Tongue (tissue), 2 donors: Measurements from ENCODE around the gene PDCL2. TPM values are rescaled to one million over a fixed set of nuclear protein-coding genes. Genes with fewer than 3 reads are reported as not detected.
A peak's percentile ranks its signal among the peaks of the same experiment; 100 is the strongest.
"Not testable (repeated sequence)": the region's sequence is repeated elsewhere in the genome, so short reads cannot be mapped to it uniquely, and the experiment has no call there.

Experiments used
- DNase-seq: peaks from one replicate; pipeline ENCODE4 v3.0.0-alpha.2; 2015
- total RNA-seq: library from RNA; depleted of rRNA; stranded (reverse); fragments of >200 nt; gene quantifications from one replicate; pipeline ENCODE4 v1.2.3, GENCODE V29; 2014

Gene PDCL2
- total RNA-seq, result not detected

- no peak for DNase-seq
These were observed at the start of gene PDCL2 for GRCh38 chr4:55592014-55592413. Gene PDCL2 (minus strand): TSS chr4:55592245. CDS start chr4:55592109, 136 bp downstream.

GRCh38 chr4:55637272-55637820, 45.3 kb upstream of the PDCL2 start:
- no peak for DNase-seq

DNA sequence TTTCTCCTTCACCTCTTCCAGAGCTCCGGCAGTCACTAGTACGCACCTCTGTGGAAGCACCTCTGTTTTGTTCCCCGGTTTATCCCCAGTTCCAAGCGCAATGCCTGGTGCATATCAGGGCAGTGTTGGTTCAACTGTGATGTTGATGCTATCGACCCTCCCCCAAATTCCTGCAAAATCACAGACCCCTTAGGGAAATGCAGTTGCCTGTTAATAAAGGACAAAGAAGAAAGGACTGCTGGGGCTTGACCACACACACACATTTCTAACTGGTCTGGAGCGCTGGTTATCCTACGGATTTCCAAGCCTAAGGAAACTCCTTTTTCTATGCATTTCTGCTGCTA, 44.6 kb upstream of the PDCL2 start:
- no peak for DNase-seq

GRCh38 chr4:55635741-55636655, 44.0 kb upstream of the PDCL2 start, which contains the start of gene NMU:
Gene NMU (minus strand): TSS chr4:55636298. CDS start chr4:55636192, 106 bp downstream.
- peak; percentile 67 for DNase-seq

DNA sequence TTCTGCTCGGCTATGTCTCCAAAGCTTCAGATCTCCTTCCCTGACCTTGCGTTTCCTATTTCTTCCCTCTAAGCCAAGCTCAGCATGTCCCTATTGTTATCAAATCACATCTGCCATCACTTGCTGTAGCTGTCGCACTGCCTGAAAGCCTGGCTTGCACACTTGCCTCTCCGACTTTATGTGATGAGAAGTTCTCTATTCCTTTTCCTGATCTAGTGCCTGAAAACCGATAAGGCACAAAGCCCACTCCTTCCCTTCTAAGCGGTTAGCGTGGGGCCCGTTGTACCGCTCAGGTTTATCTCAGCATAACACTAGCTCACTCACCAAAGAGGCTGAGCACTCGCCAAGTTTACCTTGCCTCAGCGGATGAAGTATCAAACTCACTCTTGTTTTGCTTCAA, 43.2 kb upstream of the PDCL2 start:
- DNase-seq, result peak; percentile 11

DNA sequence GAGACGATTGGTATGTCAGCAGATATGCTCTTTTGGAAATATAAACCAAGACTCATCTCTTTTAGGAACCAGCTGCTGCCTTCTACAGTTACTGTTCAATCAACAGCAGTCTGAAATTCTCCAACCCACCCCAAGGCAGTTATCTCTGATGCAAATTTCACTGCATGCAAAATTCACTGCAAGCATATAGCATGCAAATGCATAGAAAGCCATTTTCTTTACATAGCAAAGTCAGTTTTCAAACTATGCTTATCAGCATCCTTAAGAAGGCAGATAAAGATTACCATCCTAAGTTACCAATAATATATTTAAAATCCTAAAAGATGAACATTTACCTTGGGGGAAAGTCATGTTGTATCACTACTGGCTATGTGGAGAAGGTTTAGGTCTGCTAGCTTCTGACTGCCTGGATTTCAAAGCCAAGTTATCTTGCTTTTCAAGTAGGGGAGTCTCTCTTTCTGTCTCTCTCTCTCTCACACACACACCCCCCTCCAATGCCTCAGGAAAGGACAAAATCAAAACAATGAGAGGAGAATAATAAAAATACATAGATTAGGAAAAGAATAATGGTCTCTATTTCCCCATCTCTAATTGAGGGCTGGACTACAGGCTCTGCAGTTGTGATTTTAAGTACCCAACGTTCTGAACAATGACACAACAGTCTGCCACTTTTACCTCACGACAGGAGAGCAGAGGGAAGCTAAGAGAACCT, 42.5 kb upstream of the PDCL2 start:
- no peak for DNase-seq

- DNase-seq, result no peak
These were observed 41.9 kb upstream of the PDCL2 start for GRCh38 chr4:55633903-55634302.

GRCh38 chr4:55625835-55626234, 33.8 kb upstream of the PDCL2 start:
- no peak for DNase-seq

DNA sequence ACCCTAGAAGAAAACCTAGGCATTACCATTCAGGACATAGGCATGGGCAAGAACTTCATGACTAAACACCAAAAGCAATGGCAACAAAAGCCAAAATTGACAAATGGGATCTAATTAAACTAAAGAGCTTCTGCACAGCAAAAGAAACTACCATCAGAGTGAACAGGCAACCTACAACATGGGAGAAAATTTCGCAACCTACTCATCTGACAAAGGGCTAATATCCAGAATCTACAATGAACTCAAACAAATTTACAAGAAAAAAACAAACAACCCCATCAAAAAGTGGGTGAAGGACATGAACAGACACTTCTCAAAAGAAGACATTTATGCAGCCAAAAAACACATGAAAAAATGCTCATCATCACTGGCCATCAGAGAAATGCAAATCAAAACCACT, 32.0 kb upstream of the PDCL2 start:
- DNase-seq, result not testable (repeated sequence)

GRCh38 chr4:55618546-55619143, 26.6 kb upstream of the PDCL2 start:
- no peak for DNase-seq

DNA sequence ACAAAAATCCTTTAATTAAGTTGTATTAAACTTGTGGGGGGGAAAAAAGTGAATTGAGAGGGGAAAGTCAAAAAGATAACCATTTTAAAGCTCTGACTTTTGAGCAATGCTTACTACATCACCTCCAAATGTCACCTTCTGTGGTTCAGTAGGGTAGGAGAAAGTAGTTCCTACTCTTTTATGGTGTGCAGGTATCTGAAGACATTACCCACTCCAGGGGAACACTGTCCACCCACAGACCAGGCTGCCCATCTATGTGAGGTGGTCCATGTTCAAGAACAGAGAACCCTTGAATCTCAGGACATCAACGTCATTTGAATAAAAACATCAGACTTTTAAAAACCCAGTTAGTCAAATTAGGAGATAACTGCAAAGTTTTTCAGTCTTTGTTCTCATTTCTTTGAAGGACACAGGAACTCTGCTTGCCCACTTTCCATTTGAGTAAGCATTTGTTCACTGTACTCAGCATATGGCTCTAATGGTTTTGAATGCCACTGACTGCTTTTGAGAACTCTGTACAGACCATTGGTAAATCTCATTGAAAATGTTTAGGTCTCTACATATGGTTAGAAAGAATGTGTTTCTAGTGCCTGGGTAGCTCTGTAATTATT, 25.6 kb upstream of the PDCL2 start:
- no peak for DNase-seq

DNA sequence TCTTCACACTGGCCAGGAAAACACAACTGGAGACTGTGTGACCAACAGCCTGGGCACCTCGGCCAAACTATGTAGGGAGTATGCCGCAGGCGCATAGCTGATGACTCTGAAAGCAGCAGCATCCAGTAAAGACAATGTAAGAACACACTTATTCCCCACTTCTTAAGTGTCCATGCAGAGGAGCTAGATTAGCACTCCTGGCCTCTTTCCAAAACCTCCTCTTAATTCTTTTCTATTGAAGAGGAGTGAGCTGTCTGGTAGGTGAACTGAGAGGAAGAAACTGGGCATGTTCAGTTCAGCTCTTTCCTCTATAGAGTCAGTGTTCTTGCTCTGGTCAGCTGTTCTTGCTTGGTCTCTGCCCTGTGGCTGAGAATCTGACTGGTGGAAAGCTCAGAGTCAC, 23.0 kb upstream of the PDCL2 start:
- DNase-seq, result no peak

- no peak for DNase-seq
These were observed 21.6 kb upstream of the PDCL2 start for GRCh38 chr4:55613621-55614020.

DNA sequence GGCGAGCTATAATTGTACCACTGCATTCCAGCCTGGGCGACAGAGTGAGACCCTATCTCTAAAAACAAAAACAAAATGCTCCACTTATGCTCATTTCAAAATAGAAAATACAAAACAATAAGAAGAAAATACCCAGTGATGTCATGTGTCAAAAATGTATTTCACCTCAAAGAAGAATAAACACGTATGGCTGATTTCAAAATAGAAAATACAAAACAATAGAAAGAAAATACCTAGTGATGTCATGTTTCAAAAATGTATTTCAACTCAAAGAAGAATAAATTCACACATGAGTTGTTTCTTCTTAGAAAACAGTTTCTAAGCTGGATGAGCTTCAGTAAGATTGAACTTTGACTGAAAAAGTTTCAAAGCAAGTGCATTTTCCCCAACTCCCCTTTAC, 20.3 kb upstream of the PDCL2 start:
- DNase-seq, result no peak

GRCh38 chr4:55611358-55612059, 19.5 kb upstream of the PDCL2 start:
- DNase-seq, result no peak

GRCh38 chr4:55610381-55610780, 18.3 kb upstream of the PDCL2 start:
- DNase-seq, result no peak

DNA sequence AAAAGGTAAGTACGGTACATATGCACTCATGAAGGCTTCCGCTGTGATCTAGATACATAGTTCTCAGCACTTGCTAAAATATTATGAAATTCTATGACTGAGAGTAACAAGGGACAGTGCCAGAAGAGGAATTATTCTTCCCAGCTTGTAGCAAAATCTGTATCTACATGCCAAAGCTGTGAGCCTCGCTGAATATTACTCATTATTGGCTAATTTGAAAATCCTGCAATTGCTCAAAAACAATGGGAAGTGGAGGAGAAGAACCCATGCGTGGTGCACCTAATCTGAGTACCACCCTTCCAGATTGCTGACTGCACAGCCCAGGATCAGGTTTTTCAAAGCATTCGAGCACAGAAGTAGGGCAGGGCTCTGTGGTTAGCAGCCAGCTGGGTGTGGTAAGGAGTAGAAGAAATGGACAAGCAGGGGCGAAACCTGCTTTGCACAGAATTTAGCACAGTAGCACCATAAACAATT, 17.4 kb upstream of the PDCL2 start:
- DNase-seq, result peak; percentile 24

- DNase-seq, result no peak
These were observed 16.5 kb upstream of the PDCL2 start for GRCh38 chr4:55608591-55608990.

GRCh38 chr4:55604996-55605395, 13.0 kb upstream of the PDCL2 start:
- DNase-seq, result peak; percentile 74

GRCh38 chr4:55600640-55601039, 8.6 kb upstream of the PDCL2 start:
- DNase-seq, result no peak

- no peak for DNase-seq
These were observed 6.6 kb upstream of the PDCL2 start for GRCh38 chr4:55598641-55599040.

- DNase-seq, result no peak
These were observed 3.9 kb downstream of the PDCL2 start for GRCh38 chr4:55588160-55588559.
